GM12878 (cell line): ENCODE measurements around the gene ABCC2. TPM values are rescaled to one million over a fixed set of nuclear protein-coding genes. Genes with fewer than 3 reads are reported as not detected.

Source experiments
- ATAC-seq: fragments of 200-7000 bp; cut with Tn5 transposase; 3 replicates; pipeline ENCODE4 v1.9.1; 2020; ENCODE audit warnings: mild to moderate bottlenecking, moderate library complexity
- BruUV-seq: library from RNA; stranded (reverse); fragments of 400-500 nt; replicated peaks from 2 replicates; lab custom pipeline; 2021; lab: Mats Ljungman, UMichigan
- CTCF ChIA-PET: fragments of 300-600 bp; sonication (Branson Sonifier 250); formaldehyde crosslinking; extraction: SDS; loops from one replicate; lab custom pipeline; 2021; ENCODE audit warnings: inconsistent platforms; lab: Yijun Ruan, JAX
- POLR2A ChIA-PET: fragments of 350-600 bp; formaldehyde crosslinking; extraction: SDS; loops from one replicate; lab custom pipeline; 2021; ENCODE audit warnings: inconsistent platforms; lab: Charles Lee
- RAD21 ChIA-PET: fragments of 300-600 bp; sonication (Branson Sonifier 250); formaldehyde crosslinking; loops from one replicate; lab custom pipeline; 2023; ENCODE audit warnings: antibody characterized with exemption; ENCODE audit not compliant: unreplicated experiment; lab: Charles Lee
- SMC1A ChIA-PET: fragments of 300-600 bp; sonication (Branson Sonifier 250); formaldehyde crosslinking; loops from one replicate; lab custom pipeline; 2023; ENCODE audit not compliant: unreplicated experiment, uncharacterized antibody; lab: Charles Lee
- DNase-seq: peaks from one replicate; pipeline ENCODE4 v3.0.0-alpha.2; 2011; ENCODE audit warnings: low read depth, low spot score
- FAIRE-seq: peaks from 3 replicates; lab custom pipeline; 2011; peaks lifted over from hg19 to GRCh38; lab: Jason Lieb, UNC
- H2AFZ ChIP-seq: 2 replicates; pipeline ENCODE4 v1.6.0; 2011; ENCODE audit warnings: low read depth, low read length, control low read depth; ENCODE audit not compliant: control insufficient read depth
- H3K27ac ChIP-seq: 2 replicates; pipeline ENCODE4 v1.5.1; 2011; ENCODE audit warnings: control low read depth; ENCODE audit not compliant: control insufficient read depth, insufficient read depth
- H3K27me3 ChIP-seq, 2 experiments: replicated peaks in 1 of 2; 2 replicates each; pipeline versions ENCODE4 v1.6.0 to v1.6.1; 2011; ENCODE audit warnings: low read length in 1 of 2; ENCODE audit not compliant: control insufficient read depth in 2 of 2, insufficient read depth in 2 of 2
- H3K36me3 ChIP-seq, 2 experiments: 2 replicates each; pipeline ENCODE4 v1.5.1; 2011; ENCODE audit warnings: low read length in 1 of 2; ENCODE audit not compliant: control insufficient read depth in 2 of 2, insufficient read depth in 2 of 2
- H3K4me1 ChIP-seq: 2 replicates; pipeline ENCODE4 v1.6.1; 2011; ENCODE audit warnings: mild to moderate bottlenecking, low read length, moderate library complexity, mixed read lengths; ENCODE audit not compliant: control insufficient read depth, insufficient read depth
- H3K4me2 ChIP-seq: 2 replicates; pipeline ENCODE4 v1.6.0; 2011; ENCODE audit warnings: control low read depth; ENCODE audit not compliant: control insufficient read depth, insufficient read depth
- H3K4me3 ChIP-seq: fragments of 200-600 bp; sonication (generic); 2 replicates; pipeline ENCODE4 v1.5.1; 2016
- H3K79me2 ChIP-seq: 2 replicates; pipeline ENCODE4 v1.6.0; 2011; ENCODE audit warnings: low read length; ENCODE audit not compliant: control insufficient read depth, insufficient read depth
- H3K9ac ChIP-seq: 2 replicates; pipeline ENCODE4 v1.8.0; 2011; ENCODE audit warnings: low read length, control low read depth, mixed read lengths; ENCODE audit not compliant: control insufficient read depth, insufficient read depth
- H3K9me3 ChIP-seq: replicated peaks from 3 replicates; pipeline ENCODE4 v1.5.1; 2011; ENCODE audit warnings: mild to moderate bottlenecking, low read length; ENCODE audit not compliant: control insufficient read depth, insufficient read depth
- H4K20me1 ChIP-seq: 2 replicates; pipeline ENCODE4 v1.6.0; 2011; ENCODE audit not compliant: control insufficient read depth, insufficient read depth
- ATF2 ChIP-seq: IDR thresholded peaks from 2 replicates; pipeline ENCODE4 v1.6.1; 2012; ENCODE audit warnings: low read length, inconsistent platforms
- ATF3 ChIP-seq: IDR thresholded peaks from 2 replicates; pipeline ENCODE4 v1.6.1; 2011; ENCODE audit warnings: low read depth, mild to moderate bottlenecking, low read length, moderate library complexity, borderline replicate concordance; ENCODE audit errors: extremely low read depth
- BRCA1 ChIP-seq: IDR thresholded peaks from 2 replicates; pipeline ENCODE4 v1.6.1; 2011; ENCODE audit warnings: low read depth, low read length, improper control_type of control experiment
- CTCF ChIP-seq, 3 experiments: IDR thresholded peaks in 2 of 3; conservative IDR thresholded peaks in 1 of 3; 2 replicates each; pipeline ENCODE4 v1.5.1; 2011; ENCODE audit warnings: low read depth in 3 of 3, low read length in 3 of 3, mild to moderate bottlenecking in 3 of 3, control low read depth in 2 of 3, moderate library complexity in 2 of 3, inconsistent platforms in 1 of 3, mixed read lengths in 1 of 3; ENCODE audit not compliant: control insufficient read depth in 2 of 3, insufficient read depth in 1 of 3; ENCODE audit errors: extremely low read depth in 1 of 3
- E2F8 ChIP-seq: fragments of 450-650 bp; IDR thresholded peaks from 2 replicates; pipeline ENCODE4 v1.6.1; 2018; ENCODE audit warnings: mild to moderate bottlenecking, low read depth, moderate library complexity; ENCODE audit not compliant: partially characterized antibody
- EGR1 ChIP-seq, 2 experiments: IDR thresholded peaks; 1 replicate in 1 of 2; 2 replicates in 1 of 2; pipeline ENCODE4 v1.6.1; 2011 to 2012; ENCODE audit warnings: low read depth in 2 of 2, low read length in 2 of 2, borderline replicate concordance in 1 of 2, mild to moderate bottlenecking in 1 of 2, moderate library complexity in 1 of 2
- HCFC1 ChIP-seq: fragments of 150-350 bp; IDR thresholded peaks from 2 replicates; pipeline ENCODE4 v1.6.1; 2014; ENCODE audit warnings: low read length
- MTA2 ChIP-seq: fragments of 450-650 bp; IDR thresholded peaks from 2 replicates; pipeline ENCODE4 v1.6.1; 2016; ENCODE audit warnings: low read depth, mild to moderate bottlenecking, moderate library complexity
- NR2F1 ChIP-seq: fragments of 450-650 bp; conservative IDR thresholded peaks from 2 replicates; pipeline ENCODE4 v1.6.1; 2017; ENCODE audit warnings: mild to moderate bottlenecking
- PAX5 ChIP-seq: IDR thresholded peaks from 2 replicates; pipeline ENCODE4 v1.6.1; 2011; ENCODE audit warnings: low read depth, low read length, borderline replicate concordance
- RAD51 ChIP-seq: fragments of 450-650 bp; IDR thresholded peaks from 2 replicates; pipeline ENCODE4 v1.6.1; 2016; ENCODE audit warnings: moderate library complexity, mild to moderate bottlenecking, inconsistent platforms
- SMARCA5 ChIP-seq: fragments of 450-650 bp; IDR thresholded peaks from 2 replicates; pipeline ENCODE4 v1.6.1; 2017; ENCODE audit warnings: mild to moderate bottlenecking
- TARDBP ChIP-seq: IDR thresholded peaks from 2 replicates; pipeline ENCODE4 v1.6.1; 2016; ENCODE audit warnings: borderline replicate concordance
- ZNF274 ChIP-seq: IDR thresholded peaks from one replicate; pipeline ENCODE4 v1.8.0; 2011; ENCODE audit not compliant: insufficient read length, insufficient read depth
- ZSCAN29 ChIP-seq: fragments of 450-650 bp; IDR thresholded peaks from 2 replicates; pipeline ENCODE4 v1.6.1; 2017; ENCODE audit warnings: mild to moderate bottlenecking, moderate library complexity
- WGBS: methylation state at CpG from one replicate; pipeline ENCODE4 v1.1.6; 2016; ENCODE audit warnings: low lambda C conversion rate; ENCODE audit not compliant: insufficient replicate concordance, insufficient coverage; ENCODE audit errors: missing lambda C conversion rate; 5-methylcytosine and 5-hydroxymethylcytosine counted together
- in situ Hi-C: fragments of 300-500 bp; cut with MboI; formaldehyde crosslinking; loops from 9 replicates; pipeline ENCODE4 v1.14.3; 2018; ENCODE audit warnings: mixed read lengths
- intact Hi-C: fragments of 100-400 bp; cut with micrococcal nuclease; formaldehyde crosslinking; loops from one replicate; pipeline ENCODE4 v1.14.2; 2022; ENCODE audit not compliant: unreplicated experiment
- polyA plus RNA-seq, 11 experiments: library from polyadenylated mRNA; depleted of rRNA in 4 of 11; unstranded in 6 of 11; stranded (reverse) in 5 of 11; fragments of >200 nt; fragmentation: Nextera tagmentation in 4 of 11; fragmentation: Illumina TruSeq in 1 of 11; extraction: Ambion mirVana in 4 of 11; extraction: Trizol in 1 of 11; gene quantifications; 1 replicate in 1 of 11; 2 replicates in 10 of 11; pipeline versions ENCODE4 v1.2.1 to v1.2.3, GENCODE V29; 2011 to 2016; ENCODE audit warnings: inconsistent platforms in 2 of 11, missing spikeins in 2 of 11, low read depth in 1 of 11
- total RNA-seq, 4 experiments: library from RNA; depleted of rRNA in 3 of 4; stranded (reverse); fragments of >200 nt in 3 of 4; fragmentation: Illumina TruSeq in 1 of 4; extraction: Trizol in 1 of 4; gene quantifications; 2 replicates each; pipeline versions ENCODE4 v1.2.1 to v1.2.3, GENCODE V29; 2013 to 2021

Gene ABCC2
- total and polyA plus RNA-seq, 10 of the 15 experiments (the other 5 are each of a cell fraction or from before 2014, with no cell fraction given), result 0.02 to 0.95 (median 0.21) TPM

GRCh38 chr10:99798920-99799319, 16.5 kb downstream of the ABCC2 start:
- ATAC-seq (no peak), FAIRE-seq (no peak), DNase-seq (no peak)
- no peak overlapping the region for H3K27ac ChIP-seq
- H3K9me3 ChIP-seq, result no peaks in the 10 kb centered on the region
- no peaks in the 10 kb centered on the region for H4K20me1 ChIP-seq
- H3K27me3 ChIP-seq, result no peaks in the 10 kb centered on the region
- RAD21 ChIA-PET, result interaction anchor here (1.6 kb wide), 1 partner anchor 60 kb away, joined by 3 read pairs; no protein-coding TSS in a partner anchor
- H3K79me2 ChIP-seq, result no peaks in the 10 kb centered on the region
- WGBS, result 35% methylated on average over 3 of the region's 3 CpGs
- H3K4me1 ChIP-seq, result no peaks in the 10 kb centered on the region
- in situ Hi-C loops (no loop called here), intact Hi-C loops (no loop called here)
- SMC1A ChIA-PET, result interaction anchor here (0.8 to 1.4 kb wide), 2 partner anchors 14 to 535 kb away, joined by 3 read pairs; no protein-coding TSS in a partner anchor
- BruUV-seq, result no TSS peak
- POLR2A ChIA-PET, result no interaction called here
- no peak overlapping the region for H3K4me3 ChIP-seq
- H3K36me3 ChIP-seq, result no peaks in the 10 kb centered on the region
- H2AFZ ChIP-seq, result no peak overlapping the region
- TF ChIP-seq CTCF (IDR thresholded peaks at IDR 0.05 in 2 of 3, conservative IDR thresholded peaks at IDR 0.05 in 1 of 3; ENCODE audit: control insufficient read depth in 2 of 3, extremely low read depth in 1 of 3, insufficient read depth in 1 of 3, low read depth in 3 of 3, low read length in 3 of 3) (no peak), SMARCA5 (no peak), NR2F1 (no peak), ATF3 (no peak), ZNF274 (no peak), MTA2 (no peak), ZSCAN29 (no peak), PAX5 (no peak), ATF2 (no peak), TARDBP (no peak), E2F8 (no peak), HCFC1 (no peak), RAD51 (no peak), BRCA1 (no peak), EGR1 (IDR thresholded peaks at IDR 0.05; ENCODE audit: borderline replicate concordance in 1 of 2, low read depth in 2 of 2, low read length in 2 of 2) (no peak)
- CTCF ChIA-PET, result interaction anchor here (1.9 kb wide), 1 partner anchor 246 kb away, joined by 4 read pairs; no protein-coding TSS in a partner anchor
- no peak overlapping the region for H3K9ac ChIP-seq
- H3K4me2 ChIP-seq, result no peak overlapping the region
